Astrocyte of the cerebellum (primary cell): Measurements from ENCODE around the gene DISP1.

Source experiments
- DNase-seq: peaks from one replicate; pipeline ENCODE4 v3.0.0-alpha.2; 2011; ENCODE audit warnings: low read depth
- H3K4me3 ChIP-seq: 2 replicates; pipeline ENCODE4 v1.5.1; 2011; ENCODE audit warnings: mild to moderate bottlenecking, low read depth, low read length, moderate library complexity
- in situ Hi-C: cut with HindIII; loops from 2 replicates; pipeline ENCODE4 v1.10.0; 2017; ENCODE audit warnings: low sequenced_read_pairs
- TF ChIP-seq, protein P1 (sequence below): IDR thresholded peaks from 2 replicates; pipeline ENCODE4 v1.5.1; 2012; ENCODE audit warnings: low read length, low read depth, moderate library complexity, mild to moderate bottlenecking; ENCODE audit errors: missing control alignments

The DISP1 gene

DNA sequence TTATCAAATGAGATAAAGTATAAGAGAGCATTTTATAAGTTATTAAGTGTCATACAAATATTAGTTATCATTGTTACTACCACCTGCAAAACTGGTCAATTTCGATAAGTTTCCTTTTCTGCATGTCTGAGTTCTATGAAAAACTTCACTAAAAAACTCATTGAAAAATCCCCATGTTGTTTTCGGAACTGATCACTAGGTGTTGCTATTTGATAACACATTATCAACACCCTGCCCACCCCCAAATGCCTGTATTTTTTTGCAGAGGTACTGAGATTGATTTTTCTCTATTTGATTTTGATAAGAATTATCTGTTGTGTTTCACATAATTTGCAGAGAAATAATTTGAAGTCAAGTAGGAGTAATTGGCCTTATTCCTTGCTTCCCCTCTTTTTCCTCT, 22.1 kb upstream of the DISP1 start:
- no peak overlapping the region for H3K4me3 ChIP-seq
- no peak for DNase-seq
- TF ChIP-seq, protein P1, sequence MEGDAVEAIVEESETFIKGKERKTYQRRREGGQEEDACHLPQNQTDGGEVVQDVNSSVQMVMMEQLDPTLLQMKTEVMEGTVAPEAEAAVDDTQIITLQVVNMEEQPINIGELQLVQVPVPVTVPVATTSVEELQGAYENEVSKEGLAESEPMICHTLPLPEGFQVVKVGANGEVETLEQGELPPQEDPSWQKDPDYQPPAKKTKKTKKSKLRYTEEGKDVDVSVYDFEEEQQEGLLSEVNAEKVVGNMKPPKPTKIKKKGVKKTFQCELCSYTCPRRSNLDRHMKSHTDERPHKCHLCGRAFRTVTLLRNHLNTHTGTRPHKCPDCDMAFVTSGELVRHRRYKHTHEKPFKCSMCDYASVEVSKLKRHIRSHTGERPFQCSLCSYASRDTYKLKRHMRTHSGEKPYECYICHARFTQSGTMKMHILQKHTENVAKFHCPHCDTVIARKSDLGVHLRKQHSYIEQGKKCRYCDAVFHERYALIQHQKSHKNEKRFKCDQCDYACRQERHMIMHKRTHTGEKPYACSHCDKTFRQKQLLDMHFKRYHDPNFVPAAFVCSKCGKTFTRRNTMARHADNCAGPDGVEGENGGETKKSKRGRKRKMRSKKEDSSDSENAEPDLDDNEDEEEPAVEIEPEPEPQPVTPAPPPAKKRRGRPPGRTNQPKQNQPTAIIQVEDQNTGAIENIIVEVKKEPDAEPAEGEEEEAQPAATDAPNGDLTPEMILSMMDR = peak; percentile 45
- in situ Hi-C loops = no loop called here

DNA sequence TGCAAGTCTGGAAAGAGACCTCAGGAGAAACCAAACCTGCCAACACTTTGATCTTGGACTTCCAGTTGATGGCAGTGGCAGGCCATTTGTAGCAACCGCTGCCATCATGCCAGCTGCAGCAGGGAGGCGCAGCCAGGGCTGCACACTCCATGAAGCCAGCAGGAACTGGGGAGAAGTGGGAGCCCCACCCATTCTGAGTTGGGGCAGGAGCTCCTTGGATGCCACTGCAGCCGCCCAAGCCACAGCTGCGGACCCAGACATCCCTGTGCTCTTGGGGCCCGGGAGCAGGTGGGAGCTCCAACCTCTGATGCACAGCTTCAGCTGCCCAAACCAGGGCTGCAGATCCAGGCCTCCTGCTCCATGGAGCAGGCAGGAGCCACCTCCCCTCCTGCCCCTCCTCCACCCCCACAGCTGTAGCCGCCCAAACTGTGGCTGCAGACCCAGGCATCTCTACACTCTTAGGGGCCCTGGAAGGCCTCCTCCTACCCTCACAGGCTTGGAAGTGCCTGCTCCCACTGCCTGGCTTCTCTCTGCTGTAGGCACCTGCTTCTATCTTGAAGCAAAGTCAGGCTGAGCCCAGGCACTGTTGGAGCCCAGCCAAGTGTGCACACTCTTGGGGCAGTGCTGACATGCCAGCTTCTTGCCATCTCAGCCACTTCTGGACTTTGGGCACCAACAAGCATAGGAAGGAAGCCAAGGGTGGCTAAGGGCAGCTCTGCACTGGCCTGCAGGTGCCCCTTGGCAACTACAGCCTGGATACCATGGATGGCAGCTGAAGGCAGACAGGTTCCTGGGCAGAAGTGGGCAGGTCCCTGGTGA, 20.0 kb upstream of the DISP1 start:
- in situ Hi-C loops = no loop called here
- TF ChIP-seq, protein P1 = no peak
- no peak for DNase-seq
- H3K4me3 ChIP-seq = no peak overlapping the region

DNA sequence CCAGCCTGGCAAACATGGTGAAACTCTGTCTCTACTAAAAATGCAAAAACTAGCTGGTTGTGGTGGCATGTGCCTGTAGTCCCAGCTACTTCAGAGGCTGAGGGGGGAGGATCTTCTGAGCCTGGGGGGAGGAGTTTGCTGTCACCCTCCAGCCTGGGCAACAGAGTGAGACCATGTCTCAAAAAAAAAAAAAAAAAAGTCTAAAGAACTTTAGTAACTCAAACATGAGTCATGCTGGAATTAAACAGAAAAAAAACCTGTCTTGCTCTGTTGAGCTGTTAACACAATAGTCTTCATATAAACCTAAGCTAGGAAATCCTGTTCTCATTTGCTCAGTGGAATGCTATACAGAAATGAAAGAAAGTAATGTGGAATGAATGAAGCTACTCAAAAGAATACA, 16.7 kb upstream of the DISP1 start:
- DNase-seq = no peak
- TF ChIP-seq, protein P1 = no peak
- in situ Hi-C loops = no loop called here
- no peak overlapping the region for H3K4me3 ChIP-seq

DNA sequence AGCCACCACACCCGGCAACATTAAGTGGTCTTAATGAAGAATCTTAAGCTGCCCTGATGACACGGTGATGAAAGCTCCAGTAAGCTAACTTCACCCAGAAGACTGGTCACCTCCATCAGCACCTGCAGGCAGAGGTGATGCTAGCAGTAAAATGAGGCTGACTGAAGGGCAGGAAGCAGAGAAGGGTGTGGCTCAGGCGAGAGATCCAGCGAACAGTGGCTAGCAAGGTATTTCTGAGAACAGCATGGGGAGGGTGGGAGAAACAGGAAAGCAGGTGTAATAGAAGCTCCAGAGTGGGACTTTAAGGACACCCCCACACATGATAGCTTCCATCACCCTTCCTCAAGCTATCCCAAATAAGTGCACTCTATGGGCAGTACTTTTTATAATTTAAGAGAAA, 15.9 kb upstream of the DISP1 start:
- no peak overlapping the region for H3K4me3 ChIP-seq
- in situ Hi-C loops = no loop called here
- TF ChIP-seq, protein P1 = no peak
- DNase-seq = no peak

DNA sequence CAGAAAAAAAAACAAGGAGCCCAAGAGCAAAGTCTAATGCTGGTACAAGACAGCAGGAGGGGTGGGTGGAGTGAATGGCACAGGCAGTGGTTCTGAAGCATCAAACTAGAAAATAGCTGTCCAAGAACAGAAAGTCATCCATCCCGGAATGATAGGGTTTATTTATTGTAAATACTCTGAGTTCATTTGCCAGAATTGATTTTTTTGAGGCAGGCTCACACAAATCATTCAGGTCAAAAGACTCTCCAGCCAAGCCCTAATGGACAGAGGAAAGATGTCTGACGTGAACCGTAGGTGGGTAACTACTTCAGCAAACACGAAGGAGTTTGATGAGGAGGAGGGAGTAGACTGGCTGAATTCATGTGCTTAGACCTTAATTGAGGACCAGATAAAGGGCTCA, 13.8 kb upstream of the DISP1 start:
- TF ChIP-seq, protein P1 = no peak
- DNase-seq = no peak
- in situ Hi-C loops = no loop called here
- H3K4me3 ChIP-seq = no peak overlapping the region

DNA sequence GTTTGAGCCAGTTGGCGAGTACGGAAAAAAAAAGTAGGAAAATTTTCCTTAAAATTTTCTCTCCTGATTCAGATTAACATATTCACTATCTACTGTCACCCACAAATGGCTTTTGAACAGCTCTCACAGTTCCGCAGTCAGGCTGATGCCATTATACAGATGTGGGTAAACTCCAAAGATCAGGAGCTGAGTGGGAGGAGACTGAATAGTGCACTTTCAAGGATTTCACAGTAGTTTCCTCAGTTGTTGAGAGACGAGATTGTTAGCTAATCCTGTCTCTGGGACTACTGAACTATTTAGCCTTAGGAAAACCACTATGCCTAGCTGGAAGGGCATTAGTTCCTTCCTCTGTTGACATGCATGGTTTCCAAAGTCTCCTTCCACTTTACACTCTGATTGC, 3.2 kb upstream of the DISP1 start:
- DNase-seq = no peak
- in situ Hi-C loops = no loop called here
- TF ChIP-seq, protein P1 = no peak
- no peak overlapping the region for H3K4me3 ChIP-seq
